ENCODE results near the gene PLCD1. TPM values are rescaled to one million over a fixed set of nuclear protein-coding genes. Genes with fewer than 3 reads are reported as not detected.

The PLCD1 gene
- total and polyA plus RNA-seq, 7 experiments from 2014 or later, result 13.1 to 44.0 (median 38.6) TPM

DNA sequence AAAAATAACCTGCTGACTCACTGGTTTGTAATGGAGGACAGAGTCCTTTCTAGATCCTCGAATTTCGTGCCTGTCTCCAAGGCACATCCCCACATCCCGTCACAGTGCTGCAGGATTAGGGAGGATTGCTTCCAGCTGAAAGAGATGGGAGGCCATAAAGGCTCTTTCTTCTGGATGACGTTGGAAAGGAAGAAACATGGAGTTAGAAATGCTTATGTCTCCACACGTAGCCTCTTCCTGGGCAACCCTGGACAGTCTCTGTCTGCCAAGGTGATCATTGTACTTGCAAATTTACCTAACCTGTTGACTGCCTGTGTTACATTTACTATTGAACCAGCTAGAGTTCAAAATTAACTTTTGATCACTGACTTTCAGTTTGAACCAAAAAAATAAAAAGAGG is 66.4 kb downstream of the PLCD1 start:
- no peak for ATAC-seq
- Mint-ChIP-seq H3K27ac (peak overlapping the region in 5 of 9 donors; percentile 37 to 71 (median 56)), H3K4me1 (peaks cover 0 to 17% (median 10%) of the 10 kb centered on the region in 7 donors), H3K9me3 (no peaks in the 10 kb centered on the region), H3K4me3 (no peak overlapping the region), H3K27me3 (peaks cover 0 to 2% (median 0%) of the 10 kb centered on the region in 5 donors), H3K36me3 (no peaks in the 10 kb centered on the region)
- intact Hi-C loops (cut with micrococcal nuclease), result loop anchor here in 1 of 2 donors (10.0 kb wide), 1 partner anchor 58 kb away; no protein-coding TSS in a partner anchor
- DNase-seq, result no peak
- Histone ChIP-seq H3K27me3 (ENCODE audit: control insufficient read depth in 2 of 2, insufficient read depth in 2 of 2, low read length in 2 of 2) (no peaks in the 10 kb centered on the region), H3K9me3 (ENCODE audit: control insufficient read depth in 2 of 3, low read length in 3 of 3) (no peaks in the 10 kb centered on the region), H3K36me3 (ENCODE audit: control insufficient read depth in 2 of 3, insufficient read depth in 3 of 3, low read length in 3 of 3) (no peaks in the 10 kb centered on the region), H3K27ac (ENCODE audit: low read depth, low read length) (no peak overlapping the region), H3K4me3 (ENCODE audit: low read length) (no peak overlapping the region), H3K4me1 (ENCODE audit: control insufficient read depth in 2 of 2, insufficient read depth in 2 of 2, low read length in 2 of 2) (peaks cover 0 to 4% of the 10 kb centered on the region in 2 donors)
- POLR2A ChIA-PET, result no interaction called here
- CTCF ChIA-PET, result no interaction called here

DNA sequence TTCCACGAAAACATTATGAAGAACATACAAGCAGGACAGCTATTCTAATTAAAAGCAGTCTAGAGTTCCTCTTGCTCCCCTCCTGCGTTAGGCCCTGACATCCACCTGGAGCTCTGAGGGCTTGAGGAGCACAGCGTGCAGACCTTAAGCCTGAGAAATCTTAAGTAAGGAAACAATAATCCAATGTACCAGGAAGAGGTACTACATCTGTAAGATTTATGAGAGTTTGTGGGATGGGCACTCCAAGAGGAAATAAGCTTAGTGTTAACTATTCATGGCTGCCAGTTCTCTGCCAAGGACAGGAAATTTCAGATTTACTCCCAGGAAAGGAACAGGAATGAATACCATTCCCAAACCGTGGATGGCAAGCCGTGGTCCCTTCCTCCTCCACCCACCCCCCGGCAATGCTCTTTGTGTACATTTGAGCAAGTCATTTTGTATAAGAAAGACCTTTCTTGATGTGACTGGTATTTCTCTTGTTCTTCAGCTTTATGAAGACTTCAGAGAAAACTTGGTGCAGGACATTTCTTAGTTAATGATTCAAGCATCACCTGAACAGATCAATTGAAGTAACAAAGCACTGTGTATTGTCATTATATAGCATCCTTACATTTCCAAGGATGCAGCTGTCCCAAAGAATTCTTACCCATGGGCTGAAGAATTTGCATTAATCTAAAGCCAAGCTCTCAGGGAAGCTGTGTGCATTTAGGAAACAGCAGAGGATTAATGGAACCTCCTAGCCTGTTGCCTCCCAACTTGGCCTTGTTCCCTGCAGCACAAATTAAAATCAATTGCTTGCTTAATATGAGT is 67.6 kb downstream of the PLCD1 start:
- Mint-ChIP-seq H3K4me1 (peaks cover 8 to 28% (median 22%) of the 10 kb centered on the region in 7 donors), H3K27ac (peak overlapping the region in 4 of 9 donors; percentile 28 to 48 (median 30)), H3K9me3 (no peaks in the 10 kb centered on the region), H3K4me3 (no peak overlapping the region), H3K27me3 (peaks cover 0 to 2% (median 0%) of the 10 kb centered on the region in 5 donors), H3K36me3 (no peaks in the 10 kb centered on the region)
- DNase-seq (no peak), ATAC-seq (no peak)
- H3K27me3 ChIP-seq (ENCODE audit: control insufficient read depth in 2 of 2, insufficient read depth in 2 of 2, low read length in 2 of 2), result no peaks in the 10 kb centered on the region
- CTCF ChIA-PET, result interaction anchor here (0.9 to 1.3 kb wide), 2 partner anchors 9 to 12 kb away, joined by 3 read pairs; no protein-coding TSS in a partner anchor
- POLR2A ChIA-PET, result no interaction called here
- no peaks in the 10 kb centered on the region for H3K9me3 ChIP-seq (ENCODE audit: control insufficient read depth in 2 of 3, low read length in 3 of 3)
- H3K27ac ChIP-seq (ENCODE audit: low read depth, low read length), result no peak overlapping the region
- peaks cover 0 to 10% of the 10 kb centered on the region in 2 donors for H3K4me1 ChIP-seq (ENCODE audit: control insufficient read depth in 2 of 2, insufficient read depth in 2 of 2, low read length in 2 of 2)
- no peak overlapping the region for H3K4me3 ChIP-seq (ENCODE audit: low read length)
- intact Hi-C loops (cut with micrococcal nuclease), result loop anchor here in 1 of 2 donors (10.0 kb wide), 1 partner anchor 57 kb away; no protein-coding TSS in a partner anchor
- no peaks in the 10 kb centered on the region for H3K36me3 ChIP-seq (ENCODE audit: control insufficient read depth in 2 of 3, insufficient read depth in 3 of 3, low read length in 3 of 3)

DNA sequence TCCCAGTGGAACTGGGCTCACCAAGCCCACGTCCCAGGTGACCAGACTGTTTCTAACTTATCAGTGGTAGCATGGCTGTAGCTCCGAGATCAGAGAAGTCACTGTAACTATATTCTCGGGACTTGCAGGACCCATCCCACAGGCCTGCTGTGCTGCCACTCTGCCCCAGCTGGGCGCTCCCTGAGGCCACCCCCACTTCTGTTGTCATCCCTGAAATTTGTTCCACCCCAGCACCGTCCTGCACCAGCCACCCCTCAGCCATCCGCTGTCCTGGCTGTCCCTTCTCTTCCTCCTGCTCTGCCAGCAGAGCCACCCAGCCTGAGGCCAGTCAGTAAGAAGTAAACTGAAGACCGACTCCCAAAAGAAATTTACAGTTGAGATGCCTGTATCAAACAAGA is 71.9 kb downstream of the PLCD1 start:
- no peak for DNase-seq
- Mint-ChIP-seq H3K9me3 (peaks cover 0 to under 1% (median 0%) of the 10 kb centered on the region in 11 donors), H3K4me3 (peak overlapping the region in 9 of 10 donors; percentile 64 to 85 (median 74)), H3K36me3 (peaks cover 0 to 3% (median 0%) of the 10 kb centered on the region in 5 donors), H3K27me3 (peaks cover 0 to 2% (median 0%) of the 10 kb centered on the region in 5 donors), H3K4me1 (peaks cover 21 to 48% (median 35%) of the 10 kb centered on the region in 7 donors), H3K27ac (peak overlapping the region; percentile 89 to 99 (median 96))
- peak; percentile 27 for ATAC-seq
- Histone ChIP-seq H3K27me3 (ENCODE audit: control insufficient read depth in 2 of 2, insufficient read depth in 2 of 2, low read length in 2 of 2) (no peaks in the 10 kb centered on the region), H3K9me3 (ENCODE audit: control insufficient read depth in 2 of 3, low read length in 3 of 3) (no peaks in the 10 kb centered on the region), H3K4me1 (ENCODE audit: control insufficient read depth in 2 of 2, insufficient read depth in 2 of 2, low read length in 2 of 2) (peaks cover 0 to 20% of the 10 kb centered on the region in 2 donors), H3K27ac (ENCODE audit: low read depth, low read length) (peak overlapping the region; percentile 63), H3K4me3 (ENCODE audit: low read length) (no peak overlapping the region), H3K36me3 (ENCODE audit: control insufficient read depth in 2 of 3, insufficient read depth in 3 of 3, low read length in 3 of 3) (no peaks in the 10 kb centered on the region)
- ChIA-PET CTCF (interaction anchor here (0.8 to 4.5 kb wide), 4 partner anchors 11 to 105 kb away, joined by 3 to 28 read pairs (median 4); no protein-coding TSS in a partner anchor), POLR2A (interaction anchor here (1.3 kb wide), 1 partner anchor 10 kb away, joined by 6 read pairs; no protein-coding TSS in a partner anchor)
- intact Hi-C loops (cut with micrococcal nuclease), result no loop called here

Small RNAs within 50 kb of the gene (microRNA-seq; reads per million reads assigned to microRNA genes)
- 466 reads per million, percentile 72 among the genes with 10 or more reads in this experiment for gene MIR26A1 (ENCODE audit: borderline microRNAs expressed)

Other genes with a start within 250 kb of the PLCD1 start
- gene CTDSPL, start 167.8 kb downstream of the PLCD1 start, total RNA-seq, result 1 to 10 TPM; 1.5 to 5.6 (median 1.7) TPM
- gene CTDSPL, start 167.8 kb downstream of the PLCD1 start, polyA plus RNA-seq, result under 1 TPM; 0.15 to 0.58 TPM
- 10 to 100 TPM; 22.4 to 43.3 (median 29.5) TPM for gene VILL, start 38.9 kb downstream of the PLCD1 start, total RNA-seq
- gene VILL, start 38.9 kb downstream of the PLCD1 start, polyA plus RNA-seq, result 10 to 100 TPM; 15.7 to 28.9 TPM
- gene DLEC1, start 9.6 kb upstream of the PLCD1 start, total RNA-seq, result 1 to 10 TPM; 1.5 to 9.4 (median 7.5) TPM
- under 1 TPM; 0.41 to 0.73 TPM for gene DLEC1, start 9.6 kb upstream of the PLCD1 start, polyA plus RNA-seq
- 100 to 1,000 TPM in 1 of 5 experiments, 10 to 100 TPM in 4; 88.1 to 129 (median 91.0) TPM for gene ACAA1, start 107.5 kb upstream of the PLCD1 start, total RNA-seq
- gene ACAA1, start 107.5 kb upstream of the PLCD1 start, polyA plus RNA-seq, result 10 to 100 TPM; 64.4 to 65.9 TPM
- 100 to 1,000 TPM in 1 of 5 experiments, 10 to 100 TPM in 4; 35.2 to 108 (median 41.6) TPM for gene MYD88, start 109.0 kb upstream of the PLCD1 start, total RNA-seq
- gene MYD88, start 109.0 kb upstream of the PLCD1 start, polyA plus RNA-seq, result 10 to 100 TPM; 52.8 to 75.4 TPM
- 10 to 100 TPM; 35.0 to 59.7 (median 38.8) TPM for gene OXSR1, start 135.9 kb upstream of the PLCD1 start, total RNA-seq
- 10 to 100 TPM; 12.3 to 14.4 TPM for gene OXSR1, start 135.9 kb upstream of the PLCD1 start, polyA plus RNA-seq
- 1 to 10 TPM in 1 of 5 experiments, under 1 TPM in 4; 0.53 to 1.9 (median 0.62) TPM for gene SLC22A13, start 236.2 kb upstream of the PLCD1 start, total RNA-seq
- gene SLC22A13, start 236.2 kb upstream of the PLCD1 start, polyA plus RNA-seq, result not detected

Data from naive thymus-derived CD4-positive, alpha-beta T cell (primary cell).